Measurements from ENCODE around the gene LSS. TPM values are rescaled to one million over a fixed set of nuclear protein-coding genes. Genes with fewer than 3 reads are reported as not detected.

The LSS gene
- total and polyA plus RNA-seq, 10 of the 15 experiments (the other 5 are each of a cell fraction or from before 2014, with no cell fraction given) = 2.9 to 82.4 (median 27.5) TPM

DNA sequence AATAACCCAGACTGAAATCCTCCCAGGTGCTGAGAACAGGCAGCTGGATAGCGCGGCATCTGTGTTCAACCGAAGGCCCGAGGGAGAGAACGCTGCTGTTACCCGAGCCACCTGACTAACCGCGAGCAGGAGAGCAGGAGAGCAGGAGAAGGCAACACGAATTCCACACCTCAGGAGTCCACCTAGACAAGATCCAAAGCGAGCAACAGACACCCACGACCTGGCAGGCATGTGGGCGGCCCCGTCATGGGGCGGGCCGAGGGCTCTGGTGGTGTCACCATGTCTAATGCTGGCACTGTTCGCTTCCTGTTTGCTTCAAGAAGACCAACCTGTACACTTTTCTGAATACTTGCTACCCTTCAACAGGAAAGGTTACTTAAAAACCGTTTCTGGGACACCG, 23.4 kb downstream of the LSS start:
- in situ Hi-C loops (cut with MboI) = no loop called here

DNA sequence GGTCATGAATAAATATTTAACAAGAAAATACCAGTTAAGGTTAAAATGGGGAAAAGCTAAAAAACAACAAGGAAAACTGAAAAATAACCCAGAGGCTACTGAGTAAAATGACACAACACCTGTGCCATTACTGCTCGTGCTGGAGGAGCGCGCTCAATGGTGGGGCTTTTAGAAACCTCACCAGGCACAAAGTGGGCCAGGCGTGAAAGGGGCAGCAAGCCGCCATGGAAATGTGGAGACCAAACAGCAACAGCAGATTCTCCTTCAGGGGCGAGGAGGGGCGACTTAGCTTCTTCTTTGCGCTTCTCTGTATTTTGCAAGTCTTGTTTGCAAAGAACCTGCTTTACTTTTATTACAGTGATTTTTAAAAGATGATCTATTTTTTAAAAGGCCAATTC, 25.4 kb downstream of the LSS start:
- ChIA-PET POLR2A (no interaction called here), SMC1A (ENCODE audit: uncharacterized antibody, unreplicated experiment) (no interaction called here), RAD21 (ENCODE audit: unreplicated experiment) (no interaction called here), CTCF (no interaction called here)
- no peak for ATAC-seq
- intact Hi-C loops (cut with micrococcal nuclease; ENCODE audit: unreplicated experiment) (no loop called here), in situ Hi-C loops (cut with MboI) (no loop called here)
- no peaks in the 10 kb centered on the region for H4K20me1 ChIP-seq (ENCODE audit: control insufficient read depth, insufficient read depth)
- no peak for TF ChIP-seq FOS (IDR thresholded peaks at IDR 0.05; ENCODE audit: borderline replicate concordance, extremely low read depth, insufficient read length)
- TF ChIP-seq, protein P1, sequence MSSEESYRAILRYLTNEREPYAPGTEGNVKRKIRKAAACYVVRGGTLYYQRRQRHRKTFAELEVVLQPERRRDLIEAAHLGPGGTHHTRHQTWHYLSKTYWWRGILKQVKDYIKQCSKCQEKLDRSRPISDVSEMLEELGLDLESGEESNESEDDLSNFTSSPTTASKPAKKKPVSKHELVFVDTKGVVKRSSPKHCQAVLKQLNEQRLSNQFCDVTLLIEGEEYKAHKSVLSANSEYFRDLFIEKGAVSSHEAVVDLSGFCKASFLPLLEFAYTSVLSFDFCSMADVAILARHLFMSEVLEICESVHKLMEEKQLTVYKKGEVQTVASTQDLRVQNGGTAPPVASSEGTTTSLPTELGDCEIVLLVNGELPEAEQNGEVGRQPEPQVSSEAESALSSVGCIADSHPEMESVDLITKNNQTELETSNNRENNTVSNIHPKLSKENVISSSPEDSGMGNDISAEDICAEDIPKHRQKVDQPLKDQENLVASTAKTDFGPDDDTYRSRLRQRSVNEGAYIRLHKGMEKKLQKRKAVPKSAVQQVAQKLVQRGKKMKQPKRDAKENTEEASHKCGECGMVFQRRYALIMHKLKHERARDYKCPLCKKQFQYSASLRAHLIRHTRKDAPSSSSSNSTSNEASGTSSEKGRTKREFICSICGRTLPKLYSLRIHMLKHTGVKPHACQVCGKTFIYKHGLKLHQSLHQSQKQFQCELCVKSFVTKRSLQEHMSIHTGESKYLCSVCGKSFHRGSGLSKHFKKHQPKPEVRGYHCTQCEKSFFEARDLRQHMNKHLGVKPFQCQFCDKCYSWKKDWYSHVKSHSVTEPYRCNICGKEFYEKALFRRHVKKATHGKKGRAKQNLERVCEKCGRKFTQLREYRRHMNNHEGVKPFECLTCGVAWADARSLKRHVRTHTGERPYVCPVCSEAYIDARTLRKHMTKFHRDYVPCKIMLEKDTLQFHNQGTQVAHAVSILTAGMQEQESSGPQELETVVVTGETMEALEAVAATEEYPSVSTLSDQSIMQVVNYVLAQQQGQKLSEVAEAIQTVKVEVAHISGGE (CRISPR knock-in tag; IDR thresholded peaks at IDR 0.05) = no peak
- TF ChIP-seq NR2F1 (conservative IDR thresholded peaks at IDR 0.05) = no peak
- TF ChIP-seq, protein P2, sequence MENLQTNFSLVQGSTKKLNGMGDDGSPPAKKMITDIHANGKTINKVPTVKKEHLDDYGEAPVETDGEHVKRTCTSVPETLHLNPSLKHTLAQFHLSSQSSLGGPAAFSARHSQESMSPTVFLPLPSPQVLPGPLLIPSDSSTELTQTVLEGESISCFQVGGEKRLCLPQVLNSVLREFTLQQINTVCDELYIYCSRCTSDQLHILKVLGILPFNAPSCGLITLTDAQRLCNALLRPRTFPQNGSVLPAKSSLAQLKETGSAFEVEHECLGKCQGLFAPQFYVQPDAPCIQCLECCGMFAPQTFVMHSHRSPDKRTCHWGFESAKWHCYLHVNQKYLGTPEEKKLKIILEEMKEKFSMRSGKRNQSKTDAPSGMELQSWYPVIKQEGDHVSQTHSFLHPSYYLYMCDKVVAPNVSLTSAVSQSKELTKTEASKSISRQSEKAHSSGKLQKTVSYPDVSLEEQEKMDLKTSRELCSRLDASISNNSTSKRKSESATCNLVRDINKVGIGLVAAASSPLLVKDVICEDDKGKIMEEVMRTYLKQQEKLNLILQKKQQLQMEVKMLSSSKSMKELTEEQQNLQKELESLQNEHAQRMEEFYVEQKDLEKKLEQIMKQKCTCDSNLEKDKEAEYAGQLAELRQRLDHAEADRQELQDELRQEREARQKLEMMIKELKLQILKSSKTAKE (IDR thresholded peaks at IDR 0.05; ENCODE audit: low read depth, poor library complexity, severe bottlenecking) = no peak
- TF ChIP-seq, protein P3, sequence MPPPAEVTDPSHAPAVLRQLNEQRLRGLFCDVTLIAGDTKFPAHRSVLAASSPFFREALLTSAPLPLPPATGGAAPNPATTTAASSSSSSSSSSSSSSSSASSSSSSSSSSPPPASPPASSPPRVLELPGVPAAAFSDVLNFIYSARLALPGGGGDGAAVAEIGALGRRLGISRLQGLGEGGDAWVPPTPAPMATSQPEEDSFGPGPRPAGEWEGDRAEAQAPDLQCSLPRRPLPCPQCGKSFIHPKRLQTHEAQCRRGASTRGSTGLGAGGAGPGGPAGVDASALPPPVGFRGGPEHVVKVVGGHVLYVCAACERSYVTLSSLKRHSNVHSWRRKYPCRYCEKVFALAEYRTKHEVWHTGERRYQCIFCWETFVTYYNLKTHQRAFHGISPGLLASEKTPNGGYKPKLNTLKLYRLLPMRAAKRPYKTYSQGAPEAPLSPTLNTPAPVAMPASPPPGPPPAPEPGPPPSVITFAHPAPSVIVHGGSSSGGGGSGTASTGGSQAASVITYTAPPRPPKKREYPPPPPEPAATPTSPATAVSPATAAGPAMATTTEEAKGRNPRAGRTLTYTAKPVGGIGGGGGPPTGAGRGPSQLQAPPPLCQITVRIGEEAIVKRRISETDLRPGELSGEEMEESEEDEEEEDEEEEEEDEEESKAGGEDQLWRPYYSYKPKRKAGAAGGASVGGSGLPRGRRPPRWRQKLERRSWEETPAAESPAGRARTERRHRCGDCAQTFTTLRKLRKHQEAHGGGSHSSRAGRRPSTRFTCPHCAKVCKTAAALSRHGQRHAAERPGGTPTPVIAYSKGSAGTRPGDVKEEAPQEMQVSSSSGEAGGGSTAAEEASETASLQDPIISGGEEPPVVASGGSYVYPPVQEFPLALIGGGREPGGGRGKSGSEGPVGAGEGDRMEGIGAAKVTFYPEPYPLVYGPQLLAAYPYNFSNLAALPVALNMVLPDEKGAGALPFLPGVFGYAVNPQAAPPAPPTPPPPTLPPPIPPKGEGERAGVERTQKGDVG (CRISPR knock-in tag; IDR thresholded peaks at IDR 0.05) = no peak
- no peak for TF ChIP-seq CBX3 (IDR thresholded peaks at IDR 0.05; ENCODE audit: borderline replicate concordance, low read depth)
- no peak for FAIRE-seq
- DNase-seq (ENCODE audit: low read depth, low spot score) = no peak
- H3K36me3 ChIP-seq (ENCODE audit: control insufficient read depth in 2 of 2, insufficient read depth in 2 of 2, low read length in 1 of 2) = peaks cover 7 to 11% of the 10 kb centered on the region in 2 experiments; a peak in 3 of 4 replicates
- no peaks in the 10 kb centered on the region for H3K79me2 ChIP-seq (ENCODE audit: control insufficient read depth, insufficient read depth, low read length)
- H3K27me3 ChIP-seq (replicated peaks in 1 of 2; ENCODE audit: control insufficient read depth in 2 of 2, insufficient read depth in 2 of 2, low read length in 1 of 2) = no peaks in the 10 kb centered on the region
- no TSS peak for BruUV-seq (replicated peaks)
- H3K4me1 ChIP-seq (ENCODE audit: control insufficient read depth, insufficient read depth, low read length) = no peaks in the 10 kb centered on the region
- H3K9me3 ChIP-seq (replicated peaks; ENCODE audit: control insufficient read depth, insufficient read depth, low read length) = no peaks in the 10 kb centered on the region
- no peak overlapping the region for H2AFZ ChIP-seq (ENCODE audit: control insufficient read depth, low read depth, low read length)
- no peak overlapping the region for H3K27ac ChIP-seq (ENCODE audit: control insufficient read depth, insufficient read depth)
- WGBS (ENCODE audit: insufficient coverage, insufficient replicate concordance, low lambda C conversion rate, missing lambda C conversion rate) = 97% methylated on average over 8 of the region's 8 CpGs
- no peak overlapping the region for H3K4me3 ChIP-seq
- no peak overlapping the region for H3K4me2 ChIP-seq (ENCODE audit: control insufficient read depth, insufficient read depth)
- no peak overlapping the region for H3K9ac ChIP-seq (ENCODE audit: control insufficient read depth, insufficient read depth, low read length)

More for the DNA sequence above, 23.4 kb downstream of the LSS start:
- H3K27ac ChIP-seq (ENCODE audit: control insufficient read depth, insufficient read depth) = no peak overlapping the region
- H3K9ac ChIP-seq (ENCODE audit: control insufficient read depth, insufficient read depth, low read length) = no peak overlapping the region
- ChIA-PET POLR2A (no interaction called here), RAD21 (ENCODE audit: unreplicated experiment) (no interaction called here), CTCF (no interaction called here), SMC1A (ENCODE audit: uncharacterized antibody, unreplicated experiment) (no interaction called here)
- peaks cover 3 to 7% of the 10 kb centered on the region in 2 experiments; a peak in 3 of 4 replicates for H3K36me3 ChIP-seq (ENCODE audit: control insufficient read depth in 2 of 2, insufficient read depth in 2 of 2, low read length in 1 of 2)
- FAIRE-seq (no peak), DNase-seq (ENCODE audit: low read depth, low spot score) (no peak), ATAC-seq (no peak)
- H4K20me1 ChIP-seq (ENCODE audit: control insufficient read depth, insufficient read depth) = no peaks in the 10 kb centered on the region
- BruUV-seq (replicated peaks) = TSS peak; percentile 51
- H3K27me3 ChIP-seq (replicated peaks in 1 of 2; ENCODE audit: control insufficient read depth in 2 of 2, insufficient read depth in 2 of 2, low read length in 1 of 2) = no peaks in the 10 kb centered on the region
- H3K4me1 ChIP-seq (ENCODE audit: control insufficient read depth, insufficient read depth, low read length) = no peaks in the 10 kb centered on the region
- no peaks in the 10 kb centered on the region for H3K79me2 ChIP-seq (ENCODE audit: control insufficient read depth, insufficient read depth, low read length)
- 92% methylated on average over 18 of the region's 18 CpGs for WGBS (ENCODE audit: insufficient coverage, insufficient replicate concordance, low lambda C conversion rate, missing lambda C conversion rate)
- no peak overlapping the region for H2AFZ ChIP-seq (ENCODE audit: control insufficient read depth, low read depth, low read length)
- H3K9me3 ChIP-seq (replicated peaks; ENCODE audit: control insufficient read depth, insufficient read depth, low read length) = no peaks in the 10 kb centered on the region
- TF ChIP-seq YY1 (IDR thresholded peaks at IDR 0.05; ENCODE audit: low read depth, low read length) = no peak
- TF ChIP-seq KAT2A (conservative IDR thresholded peaks at IDR 0.05; ENCODE audit: control insufficient read depth, low read depth, low read length) = no peak
- TF ChIP-seq NR2F1 (conservative IDR thresholded peaks at IDR 0.05) = no peak
- no peak for TF ChIP-seq ZBED1 (IDR thresholded peaks at IDR 0.05; ENCODE audit: borderline replicate concordance)
- no peak for TF ChIP-seq CBX5 (IDR thresholded peaks at IDR 0.05; ENCODE audit: low read depth)
- TF ChIP-seq SRF (IDR thresholded peaks at IDR 0.05; ENCODE audit: low read depth in 2 of 2, low read length in 2 of 2) = no peak
- no peak for TF ChIP-seq RBBP5 (conservative IDR thresholded peaks at IDR 0.05)
- H3K4me3 ChIP-seq = no peak overlapping the region
- intact Hi-C loops (cut with micrococcal nuclease; ENCODE audit: unreplicated experiment) = no loop called here
- H3K4me2 ChIP-seq (ENCODE audit: control insufficient read depth, insufficient read depth) = no peak overlapping the region

Data from GM12878 (cell line).